Measurements from ENCODE around the gene PITPNM1. TPM values are rescaled to one million over a fixed set of nuclear protein-coding genes. Genes with fewer than 3 reads are reported as not detected.

PITPNM1 gene
- total and polyA plus RNA-seq, 2 experiments from 2014 or later = 9.1 to 57.1 TPM

DNA sequence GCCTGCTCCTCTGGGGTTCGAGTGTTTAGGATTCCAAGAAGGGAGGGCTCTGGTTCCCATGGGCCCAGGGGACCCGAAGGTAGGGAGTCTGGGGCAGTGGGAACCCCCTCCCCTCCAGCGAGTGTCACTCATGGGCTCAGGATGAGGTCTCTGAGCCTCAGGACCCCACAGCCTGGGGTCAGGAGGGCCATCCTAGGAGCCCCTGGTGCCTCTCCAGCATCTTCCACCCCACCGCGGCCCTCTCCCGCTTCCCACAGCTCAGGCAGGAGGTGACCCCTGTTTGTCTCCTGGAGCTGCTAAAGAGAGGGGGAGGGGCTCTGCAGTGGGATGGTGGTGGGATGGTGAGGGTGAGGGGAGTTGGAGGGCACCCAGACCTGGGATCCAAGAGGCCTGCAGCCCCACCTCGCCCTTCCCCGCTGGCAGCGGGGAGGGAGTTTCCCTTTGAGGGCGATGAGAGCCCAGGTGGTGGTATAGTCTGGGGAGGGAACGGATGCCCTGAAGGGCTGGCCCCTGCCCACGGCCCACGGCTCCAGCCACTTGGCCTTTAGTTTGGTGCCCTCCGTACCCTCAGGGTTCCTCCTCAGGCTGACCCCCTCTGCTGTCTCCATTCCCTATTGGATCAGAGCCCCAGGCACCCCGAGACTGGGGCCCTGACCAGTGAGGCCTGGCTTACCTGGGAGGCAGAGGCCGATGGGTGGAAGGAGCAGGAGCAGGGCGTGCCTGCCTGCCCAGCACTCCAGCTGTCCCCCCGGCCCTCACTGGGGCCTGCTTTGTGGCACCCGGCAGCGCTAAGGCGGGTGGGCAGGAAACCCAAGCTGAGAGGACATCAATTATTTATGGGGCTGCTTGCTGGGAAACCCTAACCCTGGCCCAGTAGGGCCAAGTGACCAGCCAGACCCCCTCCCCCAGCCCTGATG is 51.1 kb downstream of the PITPNM1 start (continued):
- TF ChIP-seq, protein P1, sequence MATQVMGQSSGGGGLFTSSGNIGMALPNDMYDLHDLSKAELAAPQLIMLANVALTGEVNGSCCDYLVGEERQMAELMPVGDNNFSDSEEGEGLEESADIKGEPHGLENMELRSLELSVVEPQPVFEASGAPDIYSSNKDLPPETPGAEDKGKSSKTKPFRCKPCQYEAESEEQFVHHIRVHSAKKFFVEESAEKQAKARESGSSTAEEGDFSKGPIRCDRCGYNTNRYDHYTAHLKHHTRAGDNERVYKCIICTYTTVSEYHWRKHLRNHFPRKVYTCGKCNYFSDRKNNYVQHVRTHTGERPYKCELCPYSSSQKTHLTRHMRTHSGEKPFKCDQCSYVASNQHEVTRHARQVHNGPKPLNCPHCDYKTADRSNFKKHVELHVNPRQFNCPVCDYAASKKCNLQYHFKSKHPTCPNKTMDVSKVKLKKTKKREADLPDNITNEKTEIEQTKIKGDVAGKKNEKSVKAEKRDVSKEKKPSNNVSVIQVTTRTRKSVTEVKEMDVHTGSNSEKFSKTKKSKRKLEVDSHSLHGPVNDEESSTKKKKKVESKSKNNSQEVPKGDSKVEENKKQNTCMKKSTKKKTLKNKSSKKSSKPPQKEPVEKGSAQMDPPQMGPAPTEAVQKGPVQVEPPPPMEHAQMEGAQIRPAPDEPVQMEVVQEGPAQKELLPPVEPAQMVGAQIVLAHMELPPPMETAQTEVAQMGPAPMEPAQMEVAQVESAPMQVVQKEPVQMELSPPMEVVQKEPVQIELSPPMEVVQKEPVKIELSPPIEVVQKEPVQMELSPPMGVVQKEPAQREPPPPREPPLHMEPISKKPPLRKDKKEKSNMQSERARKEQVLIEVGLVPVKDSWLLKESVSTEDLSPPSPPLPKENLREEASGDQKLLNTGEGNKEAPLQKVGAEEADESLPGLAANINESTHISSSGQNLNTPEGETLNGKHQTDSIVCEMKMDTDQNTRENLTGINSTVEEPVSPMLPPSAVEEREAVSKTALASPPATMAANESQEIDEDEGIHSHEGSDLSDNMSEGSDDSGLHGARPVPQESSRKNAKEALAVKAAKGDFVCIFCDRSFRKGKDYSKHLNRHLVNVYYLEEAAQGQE (IDR thresholded peaks at IDR 0.05; ENCODE audit: unreplicated experiment) = no peak
- TF ChIP-seq, protein P2, sequence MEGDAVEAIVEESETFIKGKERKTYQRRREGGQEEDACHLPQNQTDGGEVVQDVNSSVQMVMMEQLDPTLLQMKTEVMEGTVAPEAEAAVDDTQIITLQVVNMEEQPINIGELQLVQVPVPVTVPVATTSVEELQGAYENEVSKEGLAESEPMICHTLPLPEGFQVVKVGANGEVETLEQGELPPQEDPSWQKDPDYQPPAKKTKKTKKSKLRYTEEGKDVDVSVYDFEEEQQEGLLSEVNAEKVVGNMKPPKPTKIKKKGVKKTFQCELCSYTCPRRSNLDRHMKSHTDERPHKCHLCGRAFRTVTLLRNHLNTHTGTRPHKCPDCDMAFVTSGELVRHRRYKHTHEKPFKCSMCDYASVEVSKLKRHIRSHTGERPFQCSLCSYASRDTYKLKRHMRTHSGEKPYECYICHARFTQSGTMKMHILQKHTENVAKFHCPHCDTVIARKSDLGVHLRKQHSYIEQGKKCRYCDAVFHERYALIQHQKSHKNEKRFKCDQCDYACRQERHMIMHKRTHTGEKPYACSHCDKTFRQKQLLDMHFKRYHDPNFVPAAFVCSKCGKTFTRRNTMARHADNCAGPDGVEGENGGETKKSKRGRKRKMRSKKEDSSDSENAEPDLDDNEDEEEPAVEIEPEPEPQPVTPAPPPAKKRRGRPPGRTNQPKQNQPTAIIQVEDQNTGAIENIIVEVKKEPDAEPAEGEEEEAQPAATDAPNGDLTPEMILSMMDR (conservative IDR thresholded peaks at IDR 0.05; ENCODE audit: low read depth in 2 of 2) = no peak
- TF ChIP-seq ZNF331 (CRISPR knock-in tag; IDR thresholded peaks at IDR 0.05; ENCODE audit: low read depth) (no peak), JUNB (IDR thresholded peaks at IDR 0.05; ENCODE audit: unreplicated experiment) (no peak), NANOG (IDR thresholded peaks at IDR 0.05; ENCODE audit: borderline replicate concordance) (no peak), ZNF114 (CRISPR knock-in tag; IDR thresholded peaks at IDR 0.05) (no peak)
- TF ChIP-seq, protein P3, sequence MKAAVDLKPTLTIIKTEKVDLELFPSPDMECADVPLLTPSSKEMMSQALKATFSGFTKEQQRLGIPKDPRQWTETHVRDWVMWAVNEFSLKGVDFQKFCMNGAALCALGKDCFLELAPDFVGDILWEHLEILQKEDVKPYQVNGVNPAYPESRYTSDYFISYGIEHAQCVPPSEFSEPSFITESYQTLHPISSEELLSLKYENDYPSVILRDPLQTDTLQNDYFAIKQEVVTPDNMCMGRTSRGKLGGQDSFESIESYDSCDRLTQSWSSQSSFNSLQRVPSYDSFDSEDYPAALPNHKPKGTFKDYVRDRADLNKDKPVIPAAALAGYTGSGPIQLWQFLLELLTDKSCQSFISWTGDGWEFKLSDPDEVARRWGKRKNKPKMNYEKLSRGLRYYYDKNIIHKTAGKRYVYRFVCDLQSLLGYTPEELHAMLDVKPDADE (IDR thresholded peaks at IDR 0.05) = no peak

DNA sequence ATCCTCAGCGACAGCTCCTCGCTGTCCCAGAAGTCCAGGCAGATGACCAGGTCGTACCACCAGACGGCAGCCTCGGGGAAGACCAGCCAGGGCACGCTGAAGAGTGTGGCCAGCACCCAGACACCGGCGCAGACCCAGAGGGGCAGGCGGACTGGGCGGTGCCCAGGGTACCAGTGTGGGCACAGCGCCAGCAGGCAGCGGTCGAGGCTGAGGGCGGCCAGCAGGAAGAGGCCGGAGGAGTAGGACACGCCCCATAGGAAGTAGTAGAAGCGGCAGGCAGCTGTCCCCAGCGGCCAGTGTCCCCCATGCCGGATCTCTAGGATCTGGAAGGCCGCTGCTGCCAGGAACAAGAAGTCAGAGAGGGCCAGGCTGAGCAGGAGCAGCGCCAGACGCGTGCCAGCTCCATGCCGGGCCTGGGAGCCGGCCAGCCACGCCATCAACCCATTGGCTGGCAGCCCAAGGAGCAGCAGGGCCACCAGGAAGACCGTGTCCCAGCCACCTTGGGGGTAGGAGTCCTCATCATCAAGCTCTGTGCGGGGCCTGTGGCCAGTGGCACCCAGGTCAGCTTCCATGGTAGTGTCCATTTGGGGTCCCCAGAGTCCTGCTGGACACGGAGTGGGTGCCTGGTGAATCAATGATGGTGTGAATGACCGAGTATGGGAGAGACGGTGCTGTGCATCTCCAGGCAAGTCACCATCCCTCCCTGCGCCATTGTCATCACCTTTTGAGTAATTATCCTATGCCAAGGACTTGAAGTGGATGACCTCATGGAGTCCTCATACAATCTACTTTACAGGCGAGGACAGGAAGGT is 52.8 kb downstream of the PITPNM1 start, which contains the start of gene GPR152:
Gene GPR152 (minus strand): TSS at position 589 of the 812 bp plus-strand sequence. CDS start 5 bp downstream, at position 584.
- no peaks in the 10 kb centered on the region for H3K27me3 ChIP-seq (ENCODE audit: insufficient read depth)
- Mint-ChIP-seq H3K27me3 (ENCODE audit: insufficient read depth, low read depth, poor library complexity) (peaks cover 14% of the 10 kb centered on the region), H3K36me3 (ENCODE audit: low read depth) (no peaks in the 10 kb centered on the region), H3K4me3 (no peak within 1 kb of the TSS), H3K9me3 (no peaks in the 10 kb centered on the region), H3K27ac (no peak within 1 kb of the TSS), H3K4me1 (no peaks in the 10 kb centered on the region)
- ATAC-seq (no peak), DNase-seq (ENCODE audit: low spot score) (no peak)
- no peaks in the 10 kb centered on the region for H3K79me2 ChIP-seq (replicated peaks; ENCODE audit: insufficient read depth)
- no peak within 1 kb of the TSS for H3K27ac ChIP-seq (ENCODE audit: low read depth)
- H3K9me2 ChIP-seq (ENCODE audit: insufficient read depth) = no peaks in the 10 kb centered on the region
- no peak within 1 kb of the TSS for H3K4me2 ChIP-seq
- H3K4me1 ChIP-seq (ENCODE audit: insufficient read depth) = no peaks in the 10 kb centered on the region
- TF ChIP-seq EZH2 (IDR thresholded peaks at IDR 0.05; ENCODE audit: low read depth, unreplicated experiment) = no peak
- no peak for TF ChIP-seq NANOG (IDR thresholded peaks at IDR 0.05; ENCODE audit: borderline replicate concordance)
- no peaks in the 10 kb centered on the region for H4K20me1 ChIP-seq (replicated peaks; ENCODE audit: insufficient read depth)
- H3F3A ChIP-seq (replicated peaks; ENCODE audit: low read depth) = no peaks in the 10 kb centered on the region
- no peaks in the 10 kb centered on the region for H3K36me3 ChIP-seq (ENCODE audit: insufficient read depth)
- no peak within 1 kb of the TSS for H2AFZ ChIP-seq
- no peak within 1 kb of the TSS for H3K4me3 ChIP-seq
